Spinal cord (tissue), 10 donors: ENCODE data around the gene CC2D1A. TPM values are rescaled to one million over a fixed set of nuclear protein-coding genes. Genes with fewer than 3 reads are reported as not detected.

Experiments used
- DNase-seq, 6 donors: peaks; one replicate each; pipeline versions ENCODE4 v3.0.0 to v3.0.0-alpha.2; 2013 to 2015; ENCODE audit warnings: low spot score in 6 of 6, low read depth in 4 of 6
- H3K27ac ChIP-seq: one replicate; pipeline ENCODE4 v1.5.1; 2013; ENCODE audit warnings: low read depth, low read length, control low read depth
- H3K27me3 ChIP-seq: one replicate; pipeline ENCODE4 v1.6.1; 2013; ENCODE audit warnings: low read length; ENCODE audit not compliant: control insufficient read depth, insufficient read depth
- H3K36me3 ChIP-seq: one replicate; pipeline ENCODE4 v1.6.1; 2013; ENCODE audit warnings: low read length; ENCODE audit not compliant: control insufficient read depth, insufficient read depth
- H3K4me1 ChIP-seq: one replicate; pipeline ENCODE4 v1.6.1; 2013; ENCODE audit warnings: low read length; ENCODE audit not compliant: control insufficient read depth, insufficient read depth
- H3K4me3 ChIP-seq: one replicate; pipeline ENCODE4 v1.5.1; 2013; ENCODE audit warnings: low read depth, low read length, control low read depth
- H3K9me3 ChIP-seq: one replicate; pipeline ENCODE4 v1.6.1; 2013; ENCODE audit warnings: low read length; ENCODE audit not compliant: control insufficient read depth, insufficient read depth
- WGBS: methylation state at CpG from one replicate; pipeline ENCODE4 v1.1.5; 2013; ENCODE audit warnings: missing lambda C conversion rate; ENCODE audit not compliant: insufficient coverage; 5-methylcytosine and 5-hydroxymethylcytosine counted together
- polyA plus RNA-seq, 2 donors: library from polyadenylated mRNA; unstranded; fragments of 120-200 nt; gene quantifications; one replicate each; pipeline ENCODE4 v1.2.1, GENCODE V29; 2013; ENCODE audit not compliant: insufficient read length in 2 of 2
- total RNA-seq, 2 donors: library from RNA; depleted of rRNA in 1 of 2; stranded (reverse); fragments of 120-200 nt in 1 of 2; fragments of >200 nt in 1 of 2; gene quantifications; one replicate each; pipeline versions ENCODE4 v1.2.3 to v1.2.4, GENCODE V29; 2013 to 2014
- donor health status: healthy.

The CC2D1A gene
- total and polyA plus RNA-seq, 4 donors, result 11.8 to 112 (median 54.2) TPM

GRCh38 chr19:13957051-13957450 is 51.0 kb downstream of the CC2D1A start:
- H3K27me3 ChIP-seq, result no peaks in the 10 kb centered on the region
- no peak overlapping the region for H3K27ac ChIP-seq
- no peak overlapping the region for H3K4me3 ChIP-seq
- peaks cover 86% of the 10 kb centered on the region for H3K36me3 ChIP-seq
- H3K9me3 ChIP-seq, result no peaks in the 10 kb centered on the region
- WGBS, result 79% methylated on average over 8 of the region's 8 CpGs
- no peak for DNase-seq
- peaks cover 16% of the 10 kb centered on the region for H3K4me1 ChIP-seq

- no peak for DNase-seq
- Histone ChIP-seq H3K36me3 (peaks cover 95% of the 10 kb centered on the region), H3K27ac (no peak overlapping the region), H3K4me3 (no peak overlapping the region), H3K4me1 (peaks cover 13% of the 10 kb centered on the region), H3K27me3 (no peaks in the 10 kb centered on the region), H3K9me3 (no peaks in the 10 kb centered on the region)
- 86% methylated on average over 10 of the region's 12 CpGs for WGBS
Observed at GRCh38 chr19:13958043-13958442, 52.0 kb downstream of the CC2D1A start.

GRCh38 chr19:13959141-13959961 is 53.4 kb downstream of the CC2D1A start:
- peaks cover 96% of the 10 kb centered on the region for H3K36me3 ChIP-seq
- no peak overlapping the region for H3K4me3 ChIP-seq
- H3K4me1 ChIP-seq, result peaks cover under 1% of the 10 kb centered on the region
- WGBS, result 92% methylated on average over 35 of the region's 41 CpGs
- DNase-seq, result no peak
- H3K27me3 ChIP-seq, result no peaks in the 10 kb centered on the region
- no peaks in the 10 kb centered on the region for H3K9me3 ChIP-seq
- no peak overlapping the region for H3K27ac ChIP-seq

- Histone ChIP-seq H3K36me3 (peaks cover 89% of the 10 kb centered on the region), H3K27ac (no peak overlapping the region), H3K4me3 (no peak overlapping the region), H3K27me3 (no peaks in the 10 kb centered on the region), H3K9me3 (no peaks in the 10 kb centered on the region), H3K4me1 (no peaks in the 10 kb centered on the region)
- 89% methylated on average over 22 of the region's 27 CpGs for whole genome bisulfite sequencing
- DNase-seq, result no peak
Observed at GRCh38 chr19:13959962-13960862, 54.2 kb downstream of the CC2D1A start.

GRCh38 chr19:13960863-13961784 is 55.1 kb downstream of the CC2D1A start:
- H3K4me1 ChIP-seq, result no peaks in the 10 kb centered on the region
- WGBS, result 92% methylated on average over 21 of the region's 39 CpGs
- H3K36me3 ChIP-seq, result peaks cover 89% of the 10 kb centered on the region
- H3K27ac ChIP-seq, result no peak overlapping the region
- DNase-seq, result no peak
- no peaks in the 10 kb centered on the region for H3K27me3 ChIP-seq
- H3K9me3 ChIP-seq, result no peaks in the 10 kb centered on the region
- H3K4me3 ChIP-seq, result no peak overlapping the region

GRCh38 chr19:13961826-13962698 is 56.1 kb downstream of the CC2D1A start:
- Histone ChIP-seq H3K4me1 (no peaks in the 10 kb centered on the region), H3K27ac (no peak overlapping the region), H3K4me3 (no peak overlapping the region), H3K9me3 (no peaks in the 10 kb centered on the region), H3K36me3 (peaks cover 89% of the 10 kb centered on the region), H3K27me3 (no peaks in the 10 kb centered on the region)
- 43% methylated on average over 37 of the region's 55 CpGs for WGBS
- DNase-seq, result peak in 1 of 6 donors; percentile 55

- H3K4me3 ChIP-seq, result no peak overlapping the region
- no peak overlapping the region for H3K27ac ChIP-seq
Observed at GRCh38 chr19:13962699-13963602, 57.0 kb downstream of the CC2D1A start.

GRCh38 chr19:13963603-13964105 is 57.7 kb downstream of the CC2D1A start:
- Histone ChIP-seq H3K27ac (no peak overlapping the region), H3K36me3 (peaks cover 89% of the 10 kb centered on the region), H3K4me3 (no peak overlapping the region), H3K4me1 (no peaks in the 10 kb centered on the region), H3K27me3 (no peaks in the 10 kb centered on the region), H3K9me3 (no peaks in the 10 kb centered on the region)
- WGBS, result 78% methylated on average over 45 of the region's 48 CpGs
- DNase-seq, result no peak

More at GRCh38 chr19:13962699-13963602, 57.0 kb downstream of the CC2D1A start:
- H3K36me3 ChIP-seq, result peaks cover 89% of the 10 kb centered on the region
- peak in 2 of 6 donors; percentile 26 to 55 for DNase-seq
- H3K4me1 ChIP-seq, result no peaks in the 10 kb centered on the region
- no peaks in the 10 kb centered on the region for H3K9me3 ChIP-seq
- no peaks in the 10 kb centered on the region for H3K27me3 ChIP-seq
- WGBS, result 53% methylated on average over 86 of the region's 89 CpGs
